ENCODE measurements around the gene BCKDHA.
"Not testable (repeated sequence)": the region's sequence is repeated elsewhere in the genome, so short reads cannot be mapped to it uniquely, and the experiment has no call there.

BCKDHA gene

DNA sequence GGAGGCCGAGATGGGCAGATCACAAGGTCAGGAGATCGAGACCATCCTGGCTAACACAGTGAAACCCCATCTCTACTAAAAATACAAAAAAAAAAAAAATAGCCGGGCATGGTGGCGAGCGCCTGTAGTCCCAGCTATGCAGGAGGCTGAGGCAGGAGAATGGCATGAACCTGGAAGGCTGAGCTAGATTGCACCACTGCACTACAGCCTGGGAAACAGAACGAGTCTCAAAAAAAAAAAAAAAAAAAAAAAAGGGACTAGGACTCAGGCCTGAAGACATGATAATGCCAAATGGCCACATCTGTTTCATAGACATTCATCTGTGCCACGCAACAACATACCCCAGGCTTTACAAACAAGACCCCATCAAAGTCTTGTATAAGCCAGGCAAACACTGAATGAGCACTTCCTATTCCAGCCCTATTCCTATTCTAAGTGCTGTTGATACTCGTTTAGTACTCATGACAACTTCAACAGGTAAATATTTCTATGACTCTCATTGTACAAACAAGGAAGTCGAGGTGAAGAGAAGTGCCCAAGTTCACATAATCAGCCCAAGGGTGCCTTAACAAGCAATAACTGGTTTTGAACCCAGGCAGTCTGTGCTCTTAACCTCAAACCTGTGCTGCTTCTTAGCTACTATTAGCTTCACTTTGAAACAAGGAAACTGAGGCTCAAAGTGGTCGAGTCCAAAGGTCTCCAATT lies 35.3 kb upstream of the BCKDHA start:
- no peaks in the 10 kb centered on the region for H3K9me3 Mint-ChIP-seq

DNA sequence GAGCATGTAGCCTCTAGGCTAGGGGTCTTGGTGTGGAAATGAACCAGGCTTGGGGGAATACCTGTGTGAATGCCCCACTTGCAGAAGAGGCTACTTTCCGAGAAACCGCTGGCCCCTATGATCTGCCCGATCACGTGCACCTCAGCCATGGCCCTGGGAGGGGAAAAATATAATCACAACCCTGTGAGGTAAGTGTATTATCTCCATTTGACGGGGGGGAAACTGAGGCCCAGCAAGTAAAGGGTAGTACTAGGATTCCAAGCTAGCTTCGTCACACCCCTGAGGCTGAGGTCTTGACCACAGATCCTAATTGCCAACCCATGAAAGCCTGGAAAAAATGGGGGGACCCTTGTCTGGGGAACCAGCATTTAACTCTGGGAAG lies 34.3 kb upstream of the BCKDHA start:
- DNase-seq (no peak), ATAC-seq (no peak)
- Mint-ChIP-seq H3K27ac (peak overlapping the region; percentile 99), H3K4me3 (peak overlapping the region; percentile 93 to 97), H3K9me3 (no peaks in the 10 kb centered on the region), H3K27me3 (no peaks in the 10 kb centered on the region), H3K4me1 (peaks cover 50% of the 10 kb centered on the region)

More for the DNA sequence above, 35.3 kb upstream of the BCKDHA start:
- H3K4me1 Mint-ChIP-seq, result peaks cover 60% of the 10 kb centered on the region
- DNase-seq (no peak), ATAC-seq (no peak)
- no peaks in the 10 kb centered on the region for H3K27me3 Mint-ChIP-seq
- no peak overlapping the region for H3K27ac Mint-ChIP-seq
- H3K4me3 Mint-ChIP-seq, result peak overlapping the region in 1 of 2 donors; percentile 97

DNA sequence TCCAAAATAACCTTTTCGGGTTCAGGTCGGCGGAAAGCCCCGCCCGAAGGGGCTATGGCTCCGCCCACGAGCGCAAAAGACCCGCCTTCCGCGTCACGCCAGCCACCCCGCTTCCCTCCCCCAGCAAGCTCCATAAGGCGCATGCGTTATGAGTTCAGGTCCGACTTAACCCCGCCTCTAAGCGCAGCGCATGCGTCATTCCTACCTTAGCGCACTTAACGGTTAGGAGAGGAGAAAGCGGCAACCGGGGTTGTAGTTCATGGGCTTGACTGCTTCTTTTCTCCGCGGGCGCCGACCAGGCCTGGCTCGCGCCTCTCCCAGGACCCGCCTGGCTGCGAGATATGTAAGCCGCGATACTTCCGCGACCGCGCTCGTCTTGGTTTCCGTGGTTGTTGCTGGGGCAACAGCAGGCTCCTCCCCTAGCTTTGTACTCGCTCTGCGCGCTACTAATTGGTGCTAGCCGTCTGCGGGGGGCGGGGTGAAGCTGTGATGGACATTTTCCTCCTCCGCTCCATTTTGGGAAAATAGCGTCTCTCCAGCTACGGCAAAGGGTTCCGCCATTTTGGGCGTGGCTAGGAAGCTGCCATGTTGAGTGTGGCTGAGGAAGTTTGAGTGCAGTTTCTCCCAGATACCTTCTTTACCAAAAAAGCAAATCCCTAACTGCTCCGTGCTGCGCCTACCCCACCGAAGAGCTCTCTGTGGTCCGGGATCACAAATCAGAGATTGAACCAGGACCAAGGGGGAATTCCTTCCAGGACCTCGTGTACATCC lies 33.7 kb upstream of the BCKDHA start, which contains the start of gene B9D2:
Gene B9D2, minus strand, starts transcription at position 397 of the 771 bp plus-strand sequence. CDS start 630 bp downstream, outside the sequence.
- no peaks in the 10 kb centered on the region for H3K9me3 Mint-ChIP-seq
- H3K4me3 Mint-ChIP-seq, result peak within 1 kb of the TSS; percentile 93 to 97
- H3K27ac Mint-ChIP-seq, result peak within 1 kb of the TSS; percentile 99
- DNase-seq, result peak; percentile 97 to 98
- H3K27me3 Mint-ChIP-seq, result no peaks in the 10 kb centered on the region
- peaks cover 47% of the 10 kb centered on the region for H3K4me1 Mint-ChIP-seq
- peak; percentile 98 for ATAC-seq

DNA sequence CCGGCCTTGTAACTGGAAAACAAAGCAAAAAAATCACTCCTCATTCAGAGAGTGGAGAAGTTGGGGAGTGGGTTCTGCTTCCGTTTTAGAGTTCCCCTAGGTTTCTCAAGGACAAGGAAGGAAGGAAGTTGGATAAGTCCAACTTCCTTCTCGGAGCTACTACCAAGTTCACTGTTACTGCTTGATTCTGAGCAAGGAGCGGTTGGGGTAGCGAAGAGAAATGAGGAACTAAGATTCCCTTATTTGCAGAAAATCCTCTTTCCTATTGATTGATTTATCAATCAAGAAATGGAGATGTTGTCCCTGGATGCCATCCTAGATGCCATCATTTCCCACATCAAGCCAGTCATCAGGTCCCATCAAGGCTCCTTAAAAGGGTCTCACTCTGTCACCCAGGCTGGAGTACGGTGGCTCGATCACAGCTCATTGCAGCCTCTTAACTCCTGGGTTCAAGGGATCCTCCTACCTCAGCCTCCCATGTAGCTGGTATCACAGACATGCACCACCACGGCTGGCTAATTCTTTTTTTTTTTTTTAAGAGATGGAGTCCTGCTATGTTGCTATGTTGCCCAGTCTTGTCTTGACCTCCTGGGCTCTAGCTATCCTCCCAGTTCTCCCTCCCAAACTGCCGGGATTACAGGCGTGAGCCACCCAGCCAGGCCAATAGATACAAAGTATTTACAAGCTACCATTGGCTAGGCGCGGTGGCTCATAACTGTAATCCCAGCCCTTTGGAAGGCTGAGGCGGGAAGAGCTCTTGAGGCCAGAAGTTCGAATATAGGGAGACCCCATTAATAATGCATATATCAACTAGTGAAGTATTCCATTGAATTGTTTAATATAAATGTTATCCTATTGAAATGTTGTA lies 32.9 kb upstream of the BCKDHA start:
- Mint-ChIP-seq H3K4me1 (peaks cover 42% of the 10 kb centered on the region), H3K27ac (peak overlapping the region; percentile 99), H3K4me3 (peak overlapping the region; percentile 93 to 97), H3K27me3 (no peaks in the 10 kb centered on the region), H3K9me3 (no peaks in the 10 kb centered on the region)
- DNase-seq (no peak), ATAC-seq (no peak)

DNA sequence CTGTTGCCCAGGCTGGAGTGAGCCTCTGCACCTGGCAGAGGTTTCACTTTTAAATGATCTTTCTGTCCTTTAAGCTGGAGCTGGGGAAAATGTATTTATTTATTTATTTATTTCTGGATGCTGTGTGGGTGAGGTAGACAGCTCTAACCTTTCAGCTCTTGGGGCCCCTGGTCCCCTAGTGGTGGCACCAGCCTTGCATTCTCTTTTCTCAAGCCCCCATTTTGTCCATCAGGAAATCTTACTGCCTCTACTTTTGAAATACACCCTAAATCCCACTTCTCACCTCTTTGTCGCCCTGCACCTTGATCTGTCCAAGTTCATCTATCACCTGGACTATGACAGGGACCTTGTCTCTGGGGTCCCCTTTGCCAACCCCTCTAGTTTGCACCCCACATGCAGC lies 31.5 kb upstream of the BCKDHA start:
- H3K27me3 Mint-ChIP-seq, result no peaks in the 10 kb centered on the region
- ATAC-seq (no peak), DNase-seq (peak in 1 of 2 donors; percentile 32)
- H3K4me1 Mint-ChIP-seq, result peaks cover 37% of the 10 kb centered on the region
- no peaks in the 10 kb centered on the region for H3K9me3 Mint-ChIP-seq
- H3K4me3 Mint-ChIP-seq, result peak overlapping the region in 1 of 2 donors; percentile 14
- peak overlapping the region; percentile 21 to 50 for H3K27ac Mint-ChIP-seq

DNA sequence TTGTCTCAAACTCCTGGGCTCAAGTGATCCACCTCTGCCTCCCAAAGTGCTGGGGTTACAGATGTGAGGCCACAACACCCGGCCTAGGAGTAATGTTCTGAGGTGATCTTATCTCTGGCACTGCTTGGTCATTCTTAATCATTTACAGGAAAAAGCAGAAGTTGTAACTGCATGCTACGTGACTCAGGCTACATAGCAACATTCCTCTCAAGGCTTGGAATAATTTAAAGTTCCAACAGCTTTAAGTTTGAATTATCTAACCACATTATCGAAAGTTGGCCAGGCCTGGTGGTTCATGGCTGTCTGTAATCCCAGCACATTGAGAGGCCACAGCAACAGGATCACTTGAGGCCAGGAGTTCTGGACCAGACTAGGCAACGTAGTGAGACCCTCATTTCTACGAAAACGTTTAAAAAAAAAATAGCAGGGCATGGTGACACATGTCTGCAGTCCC lies 29.7 kb upstream of the BCKDHA start:
- H3K27me3 Mint-ChIP-seq, result no peaks in the 10 kb centered on the region

DNA sequence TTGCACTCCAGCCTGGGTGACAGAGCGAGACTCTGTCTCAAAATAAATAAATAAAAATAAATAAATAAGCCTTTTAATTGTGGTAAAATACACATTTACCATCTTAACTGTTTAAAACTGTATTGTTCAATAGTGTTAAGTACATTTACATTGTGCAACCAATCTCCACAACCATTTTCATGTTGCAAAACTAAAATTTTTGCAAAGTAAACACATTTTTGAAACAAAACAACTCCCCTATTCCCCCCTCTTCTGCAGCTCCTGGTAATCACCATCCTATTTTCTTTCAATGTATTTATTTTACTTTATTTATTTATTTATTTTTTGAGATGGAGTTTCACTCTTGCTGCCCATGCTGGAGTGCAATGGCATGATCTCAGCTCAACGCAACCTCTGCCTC lies 27.8 kb upstream of the BCKDHA start:
- H3K27ac Mint-ChIP-seq, result no peak overlapping the region
- H3K4me1 Mint-ChIP-seq, result peaks cover 20% of the 10 kb centered on the region

More for the DNA sequence above, 29.7 kb upstream of the BCKDHA start:
- ATAC-seq (no peak), DNase-seq (no peak)
- Mint-ChIP-seq H3K27ac (no peak overlapping the region), H3K4me3 (no peak overlapping the region), H3K4me1 (peaks cover 34% of the 10 kb centered on the region), H3K9me3 (no peaks in the 10 kb centered on the region)

DNA sequence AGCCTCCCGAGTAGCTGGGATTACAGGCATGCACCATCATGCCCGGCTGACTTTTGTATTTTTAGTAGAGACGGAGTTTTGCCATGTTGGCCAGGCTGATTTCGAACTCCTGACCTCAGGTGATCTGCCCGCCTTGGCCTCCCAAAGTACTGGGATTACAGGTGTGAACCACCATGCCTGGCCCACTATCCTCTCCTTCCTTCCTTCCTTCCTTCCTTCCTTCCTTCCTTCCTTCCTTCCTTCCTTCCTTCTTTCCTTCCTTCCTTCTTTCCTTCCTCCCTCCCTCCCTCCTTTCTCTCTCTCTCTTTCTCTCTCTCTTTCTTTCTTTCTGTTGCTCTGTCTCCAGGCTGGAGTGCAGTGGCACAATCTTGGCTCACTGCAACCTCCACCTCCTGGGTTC lies 26.5 kb upstream of the BCKDHA start:
- Mint-ChIP-seq H3K27ac (peak overlapping the region in 1 of 2 donors; percentile 80), H3K4me1 (peaks cover 22% of the 10 kb centered on the region)
- not testable (repeated sequence) for H3K4me3 Mint-ChIP-seq, H3K9me3 Mint-ChIP-seq, DNase-seq, ATAC-seq, H3K27me3 Mint-ChIP-seq

More for the DNA sequence above, 27.8 kb upstream of the BCKDHA start:
- H3K27me3 Mint-ChIP-seq, result no peaks in the 10 kb centered on the region
- H3K4me3 Mint-ChIP-seq, result no peak overlapping the region
- ATAC-seq (no peak), DNase-seq (no peak)
- no peaks in the 10 kb centered on the region for H3K9me3 Mint-ChIP-seq

DNA sequence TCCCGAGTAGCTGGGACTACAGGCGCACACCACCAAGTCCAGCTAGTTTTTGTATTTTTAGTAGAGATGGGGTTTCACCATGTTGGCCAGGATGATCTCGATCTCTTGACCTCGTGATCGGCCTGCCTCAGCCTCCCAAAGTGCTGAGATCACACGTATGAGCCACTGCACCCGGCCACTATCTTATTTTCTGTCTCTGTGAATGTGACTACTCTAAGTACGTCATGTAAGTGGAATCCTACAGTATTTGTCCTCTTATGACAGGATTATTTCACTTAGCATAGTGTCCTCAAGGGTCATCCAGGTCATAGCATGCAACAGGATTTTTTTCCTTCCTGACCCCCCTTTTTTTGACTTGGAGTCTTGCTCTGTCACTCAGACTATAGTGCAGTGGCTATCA lies 26.1 kb upstream of the BCKDHA start:
- peaks cover 20% of the 10 kb centered on the region for H3K4me1 Mint-ChIP-seq
- no peaks in the 10 kb centered on the region for H3K9me3 Mint-ChIP-seq
- no peak overlapping the region for H3K4me3 Mint-ChIP-seq
- peak overlapping the region in 1 of 2 donors; percentile 80 for H3K27ac Mint-ChIP-seq
- ATAC-seq, result no peak
- H3K27me3 Mint-ChIP-seq, result no peaks in the 10 kb centered on the region
- DNase-seq, result no peak

DNA sequence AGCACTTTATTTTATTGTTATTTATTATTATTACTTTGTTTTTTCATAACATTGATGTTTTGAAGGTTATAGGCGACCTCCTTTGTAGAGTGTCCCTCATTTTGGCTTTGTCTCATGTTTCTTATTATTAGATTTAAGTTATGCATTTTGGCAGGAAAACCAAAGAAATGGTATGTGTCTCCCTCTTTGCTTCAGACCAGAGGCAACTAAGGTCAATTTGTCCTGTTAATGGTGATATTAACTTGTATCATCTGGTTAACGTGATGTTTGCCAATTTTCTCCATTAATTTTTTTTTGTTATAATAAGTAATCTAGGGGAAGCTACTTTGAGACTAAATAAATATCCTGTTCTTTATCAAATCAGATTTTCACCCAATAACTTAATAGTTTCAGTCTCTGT lies 25.1 kb upstream of the BCKDHA start:
- no peak overlapping the region for H3K27ac Mint-ChIP-seq
- no peaks in the 10 kb centered on the region for H3K27me3 Mint-ChIP-seq
- H3K4me1 Mint-ChIP-seq, result peaks cover 21% of the 10 kb centered on the region
- no peak for ATAC-seq
- DNase-seq, result no peak
- no peaks in the 10 kb centered on the region for H3K9me3 Mint-ChIP-seq
- H3K4me3 Mint-ChIP-seq, result no peak overlapping the region

DNA sequence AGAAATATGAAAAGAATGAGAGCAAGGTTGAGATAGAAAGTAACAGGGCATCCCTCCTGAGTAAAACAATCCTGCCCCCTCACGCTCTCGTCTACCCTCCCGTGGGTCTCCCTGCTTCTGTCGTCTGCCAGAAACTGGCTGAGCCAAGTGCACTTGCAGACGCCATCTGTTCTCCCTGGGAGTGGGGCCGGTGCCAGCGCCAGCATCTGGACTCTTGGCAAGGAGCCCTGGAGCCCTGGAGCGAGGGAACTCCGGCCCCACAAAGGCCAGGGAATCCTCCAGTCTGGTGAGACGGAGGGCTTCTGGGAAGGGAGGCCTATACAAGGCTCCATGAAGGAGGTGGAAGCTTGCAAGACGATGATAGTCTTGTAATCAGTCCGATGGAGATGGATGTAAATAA lies 23.6 kb upstream of the BCKDHA start:
- DNase-seq, result no peak
- no peak overlapping the region for H3K4me3 Mint-ChIP-seq
- no peak overlapping the region for H3K27ac Mint-ChIP-seq
- no peak for ATAC-seq
- peaks cover 35% of the 10 kb centered on the region for H3K4me1 Mint-ChIP-seq
- H3K27me3 Mint-ChIP-seq, result no peaks in the 10 kb centered on the region
- H3K9me3 Mint-ChIP-seq, result no peaks in the 10 kb centered on the region

DNA sequence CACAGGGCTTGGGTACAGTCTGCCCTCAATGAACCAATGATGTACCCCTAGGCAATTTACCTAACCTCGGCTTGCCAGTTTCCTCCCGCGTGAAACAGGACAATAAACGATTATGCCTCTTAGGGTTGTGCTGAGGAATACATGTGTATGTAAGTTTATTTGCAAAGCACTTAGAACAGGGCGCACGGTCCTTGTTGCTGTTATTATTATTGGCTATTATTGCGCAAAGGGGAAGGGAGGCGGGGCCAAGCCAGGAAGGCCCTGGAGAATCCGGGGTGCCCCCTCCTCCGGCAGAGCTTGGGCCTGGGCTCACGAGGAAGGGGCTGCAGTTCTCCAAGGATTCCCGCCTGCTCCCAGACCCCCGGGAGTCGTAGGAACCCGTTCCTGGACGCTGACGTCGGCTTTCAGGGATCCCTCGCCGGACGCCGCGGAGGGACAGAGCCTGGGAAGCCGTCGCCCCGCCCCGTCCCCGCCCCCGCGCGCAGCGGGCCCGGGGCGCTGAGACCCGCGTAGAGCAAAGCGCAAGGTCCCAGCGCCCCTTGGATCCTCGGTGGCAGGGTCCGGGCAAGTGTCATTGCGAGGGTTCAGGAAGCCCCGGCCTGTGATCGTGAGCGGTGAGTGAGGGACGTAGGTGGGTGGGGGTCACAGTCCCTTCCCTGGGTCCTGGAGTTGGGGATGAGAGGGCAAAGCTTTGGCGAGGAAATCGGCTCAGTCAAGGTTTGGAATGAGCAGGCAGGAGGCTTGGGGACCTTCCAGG lies 21.2 kb upstream of the BCKDHA start, which contains the start of gene TMEM91:
Gene TMEM91, plus strand, starts transcription at position 293 of the 757 bp plus-strand sequence. CDS start 1,777 bp downstream, outside the sequence.
- H3K4me3 Mint-ChIP-seq, result peak within 1 kb of the TSS; percentile 66 to 73
- no peaks in the 10 kb centered on the region for H3K27me3 Mint-ChIP-seq
- H3K9me3 Mint-ChIP-seq, result no peaks in the 10 kb centered on the region
- peak; percentile 52 for ATAC-seq
- peaks cover 33% of the 10 kb centered on the region for H3K4me1 Mint-ChIP-seq
- DNase-seq, result peak in 1 of 2 donors; percentile 16
- peak within 1 kb of the TSS; percentile 0 to 49 for H3K27ac Mint-ChIP-seq

DNA sequence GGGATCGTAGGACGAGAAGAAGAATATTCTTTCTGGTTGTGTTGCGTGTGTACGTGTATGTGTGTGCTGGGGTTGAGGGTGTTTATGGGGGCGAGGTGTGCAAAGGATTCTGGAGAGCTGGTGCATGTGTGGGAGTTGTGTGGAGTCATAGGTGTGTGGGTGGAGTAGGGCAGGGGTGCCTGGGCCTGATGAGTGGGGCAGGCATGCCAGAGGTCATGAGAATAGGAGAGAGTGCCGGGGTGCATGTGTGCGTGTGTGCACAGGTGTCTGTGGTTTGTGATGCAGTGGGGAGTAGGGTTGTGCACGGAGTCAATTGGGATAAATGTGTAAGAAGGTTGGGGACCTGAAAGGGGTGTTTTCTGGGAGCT lies 20.6 kb upstream of the BCKDHA start:
- Mint-ChIP-seq H3K4me1 (peaks cover 31% of the 10 kb centered on the region), H3K27me3 (no peaks in the 10 kb centered on the region), H3K9me3 (no peaks in the 10 kb centered on the region), H3K4me3 (peak overlapping the region; percentile 66 to 73), H3K27ac (peak overlapping the region; percentile 0 to 49)
- ATAC-seq (peak; percentile 47), DNase-seq (peak in 1 of 2 donors; percentile 16)

DNA sequence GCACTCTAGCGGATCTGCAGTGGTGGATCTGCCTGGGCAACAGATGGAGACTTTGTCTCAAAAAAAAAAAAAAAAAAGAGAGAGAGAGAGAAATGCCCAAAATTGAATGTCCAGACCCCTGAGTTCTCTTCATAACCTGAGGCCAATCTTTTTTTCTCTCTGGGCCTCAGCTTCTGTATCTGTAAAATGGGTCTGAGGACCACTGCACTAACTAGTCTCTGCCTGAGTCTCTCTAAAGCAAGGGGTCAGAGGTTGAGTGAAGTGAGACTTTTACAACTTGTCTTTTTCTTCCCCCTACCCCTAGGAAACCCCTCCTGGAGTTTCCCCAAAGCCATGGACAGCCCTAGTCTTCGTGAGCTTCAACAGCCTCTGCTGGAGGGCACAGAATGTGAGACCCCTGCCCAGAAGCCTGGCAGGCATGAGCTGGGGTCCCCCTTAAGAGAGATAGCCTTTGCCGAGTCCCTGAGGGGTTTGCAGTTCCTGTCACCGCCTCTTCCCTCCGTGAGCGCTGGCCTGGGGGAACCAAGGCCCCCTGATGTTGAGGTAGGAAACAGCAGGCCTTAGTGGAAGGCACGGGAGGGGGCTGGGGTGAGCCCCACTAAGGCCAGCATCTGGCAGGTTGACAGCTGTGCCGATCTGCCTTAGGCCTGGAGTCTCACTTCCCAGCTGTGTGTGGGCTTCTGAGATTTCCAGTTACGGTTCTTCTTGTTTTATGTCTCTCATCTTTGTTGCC lies 19.5 kb upstream of the BCKDHA start:
- peaks cover 31% of the 10 kb centered on the region for H3K4me1 Mint-ChIP-seq
- ATAC-seq (peak; percentile 81), DNase-seq (peak; percentile 32 to 44)
- no peaks in the 10 kb centered on the region for H3K27me3 Mint-ChIP-seq
- no peak overlapping the region for H3K27ac Mint-ChIP-seq
- H3K4me3 Mint-ChIP-seq, result no peak overlapping the region
- no peaks in the 10 kb centered on the region for H3K9me3 Mint-ChIP-seq

Measured in stimulated activated naive CD8-positive, alpha-beta T cell treated with anti-CD3 and anti-CD28 coated beads, Interleukin-15, amount 100 ng/mL, for 72 hours (primary cell).